ENCODE measurements around the gene CEACAM16.

CEACAM16 gene

DNA sequence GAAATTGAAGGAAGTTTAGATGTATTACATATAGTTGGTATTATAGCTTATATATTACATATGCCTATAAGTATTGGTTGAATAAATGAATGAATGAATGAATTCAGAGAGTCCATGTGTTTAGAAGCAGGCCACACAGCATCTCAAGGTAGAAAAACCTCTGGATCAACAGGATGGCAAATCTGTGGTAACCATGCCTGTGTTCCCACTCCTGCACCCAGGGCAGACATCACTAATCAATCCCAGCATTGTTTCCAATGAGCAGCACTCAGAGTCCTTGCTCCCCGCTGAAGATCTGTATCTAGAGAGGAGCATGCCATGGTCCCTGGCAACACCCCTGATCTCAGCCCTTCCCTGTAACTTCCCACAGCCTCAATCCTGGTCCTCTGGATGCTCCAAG lies 26.7 kb upstream of the CEACAM16 start:
- no peak for DNase-seq (ENCODE audit: low read depth)
- TF ChIP-seq MYC (IDR thresholded peaks at IDR 0.05; ENCODE audit: low read depth, low read length), result no peak
- TF ChIP-seq, protein P1, sequence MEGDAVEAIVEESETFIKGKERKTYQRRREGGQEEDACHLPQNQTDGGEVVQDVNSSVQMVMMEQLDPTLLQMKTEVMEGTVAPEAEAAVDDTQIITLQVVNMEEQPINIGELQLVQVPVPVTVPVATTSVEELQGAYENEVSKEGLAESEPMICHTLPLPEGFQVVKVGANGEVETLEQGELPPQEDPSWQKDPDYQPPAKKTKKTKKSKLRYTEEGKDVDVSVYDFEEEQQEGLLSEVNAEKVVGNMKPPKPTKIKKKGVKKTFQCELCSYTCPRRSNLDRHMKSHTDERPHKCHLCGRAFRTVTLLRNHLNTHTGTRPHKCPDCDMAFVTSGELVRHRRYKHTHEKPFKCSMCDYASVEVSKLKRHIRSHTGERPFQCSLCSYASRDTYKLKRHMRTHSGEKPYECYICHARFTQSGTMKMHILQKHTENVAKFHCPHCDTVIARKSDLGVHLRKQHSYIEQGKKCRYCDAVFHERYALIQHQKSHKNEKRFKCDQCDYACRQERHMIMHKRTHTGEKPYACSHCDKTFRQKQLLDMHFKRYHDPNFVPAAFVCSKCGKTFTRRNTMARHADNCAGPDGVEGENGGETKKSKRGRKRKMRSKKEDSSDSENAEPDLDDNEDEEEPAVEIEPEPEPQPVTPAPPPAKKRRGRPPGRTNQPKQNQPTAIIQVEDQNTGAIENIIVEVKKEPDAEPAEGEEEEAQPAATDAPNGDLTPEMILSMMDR (IDR thresholded peaks at IDR 0.05; ENCODE audit: low read depth, low read length), result no peak
- TF ChIP-seq POLR2A (IDR thresholded peaks at IDR 0.05; ENCODE audit: extremely low read depth, insufficient read length), result no peak
- TF ChIP-seq, protein P2, sequence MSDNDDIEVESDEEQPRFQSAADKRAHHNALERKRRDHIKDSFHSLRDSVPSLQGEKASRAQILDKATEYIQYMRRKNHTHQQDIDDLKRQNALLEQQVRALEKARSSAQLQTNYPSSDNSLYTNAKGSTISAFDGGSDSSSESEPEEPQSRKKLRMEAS (IDR thresholded peaks at IDR 0.05; ENCODE audit: low read depth, low read length), result no peak
- H3K4me3 ChIP-seq (ENCODE audit: low read depth, low read length), result no peak overlapping the region

DNA sequence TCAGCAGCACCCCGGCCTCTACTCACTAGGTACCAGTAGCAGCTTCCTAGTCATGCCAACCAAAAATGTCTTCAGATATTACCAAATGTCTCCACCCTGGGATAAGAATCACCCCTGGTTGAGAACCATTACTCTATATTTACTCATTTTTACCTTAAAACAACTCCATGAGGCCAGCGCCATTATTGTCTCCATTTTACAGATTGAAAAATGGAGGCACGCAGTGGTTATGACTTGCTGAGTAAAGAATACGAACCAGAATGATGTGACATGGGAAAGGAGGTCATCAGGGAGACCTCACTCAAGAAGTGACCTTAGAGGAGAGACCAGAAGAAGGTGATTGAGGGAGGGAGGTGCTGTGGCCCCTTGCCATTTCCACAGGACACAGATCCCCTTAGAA lies 25.4 kb upstream of the CEACAM16 start:
- TF ChIP-seq, protein P2 (IDR thresholded peaks at IDR 0.05; ENCODE audit: low read depth, low read length), result no peak
- TF ChIP-seq, protein P1 (IDR thresholded peaks at IDR 0.05; ENCODE audit: low read depth, low read length), result no peak
- no peak for TF ChIP-seq MYC (IDR thresholded peaks at IDR 0.05; ENCODE audit: low read depth, low read length)
- TF ChIP-seq POLR2A (IDR thresholded peaks at IDR 0.05; ENCODE audit: extremely low read depth, insufficient read length), result no peak
- H3K4me3 ChIP-seq (ENCODE audit: low read depth, low read length), result no peak overlapping the region

DNA sequence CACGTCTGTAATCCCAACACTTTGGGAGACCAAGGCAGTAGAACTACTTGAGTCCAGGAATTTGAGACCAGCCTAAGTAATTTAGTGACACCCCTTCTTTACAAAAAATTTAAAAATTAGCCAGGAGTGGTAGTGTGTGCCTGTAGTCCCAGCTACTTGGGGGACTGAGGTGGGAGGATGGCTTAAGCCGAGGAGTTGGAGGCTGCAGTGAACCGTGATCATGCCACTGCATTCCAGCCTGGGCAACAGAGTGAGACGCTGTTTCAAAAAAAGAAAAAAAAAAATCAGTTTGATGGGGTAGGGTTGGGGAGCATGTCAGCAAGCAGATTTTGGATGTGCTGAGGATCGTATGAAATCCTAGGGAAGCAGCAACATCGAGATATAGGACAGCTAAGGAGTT lies 23.4 kb upstream of the CEACAM16 start:
- TF ChIP-seq, protein P2 (IDR thresholded peaks at IDR 0.05; ENCODE audit: low read depth, low read length), result no peak
- no peak for TF ChIP-seq POLR2A (IDR thresholded peaks at IDR 0.05; ENCODE audit: extremely low read depth, insufficient read length)
- TF ChIP-seq, protein P1 (IDR thresholded peaks at IDR 0.05; ENCODE audit: low read depth, low read length), result no peak
- no peak for TF ChIP-seq MYC (IDR thresholded peaks at IDR 0.05; ENCODE audit: low read depth, low read length)
- DNase-seq (ENCODE audit: low read depth), result no peak
- no peak overlapping the region for H3K4me3 ChIP-seq (ENCODE audit: low read depth, low read length)

More for the DNA sequence above, 25.4 kb upstream of the CEACAM16 start:
- DNase-seq (ENCODE audit: low read depth), result no peak

DNA sequence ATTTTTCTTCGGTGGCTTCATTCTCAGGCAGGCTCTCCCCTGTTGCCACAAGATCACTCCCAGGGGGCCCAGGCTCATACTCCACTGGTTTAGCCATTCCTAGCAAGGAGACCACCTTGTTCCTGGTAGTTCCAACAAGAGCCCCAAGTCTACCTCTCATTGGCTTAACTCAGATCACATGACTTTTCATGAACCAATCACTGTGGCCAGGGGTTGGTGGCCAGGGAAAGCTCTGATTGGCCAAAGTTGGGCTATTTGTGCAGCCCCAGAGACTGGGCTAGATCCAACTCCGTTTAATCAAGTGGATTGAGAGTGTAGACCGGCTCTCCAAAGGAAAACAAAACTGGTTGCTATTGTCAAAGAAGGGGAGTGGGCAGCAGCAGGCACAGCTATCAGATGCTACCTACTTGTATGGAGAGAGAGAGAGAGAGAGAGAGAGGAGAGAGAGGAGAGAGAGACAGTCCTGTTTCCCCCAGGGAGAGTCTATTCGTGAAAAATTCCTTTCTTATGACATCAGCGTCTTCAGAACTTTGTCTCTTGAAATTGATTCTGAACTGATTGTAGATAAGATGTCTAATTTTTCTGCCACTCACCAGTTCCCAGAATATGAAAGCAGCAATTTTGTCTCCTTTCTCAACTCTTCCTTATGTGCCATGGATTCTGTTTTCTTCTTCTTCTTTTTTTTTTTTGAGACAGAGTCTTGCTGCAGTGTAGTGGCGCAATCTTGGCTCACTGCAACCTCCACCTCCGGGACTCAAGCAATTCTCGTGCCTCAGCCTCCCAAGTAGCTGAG lies 21.7 kb upstream of the CEACAM16 start:
- peak; percentile 66 for DNase-seq (ENCODE audit: low read depth)
- TF ChIP-seq, protein P1 (IDR thresholded peaks at IDR 0.05; ENCODE audit: low read depth, low read length), result no peak
- no peak for TF ChIP-seq POLR2A (IDR thresholded peaks at IDR 0.05; ENCODE audit: extremely low read depth, insufficient read length)
- TF ChIP-seq MYC (IDR thresholded peaks at IDR 0.05; ENCODE audit: low read depth, low read length), result no peak
- TF ChIP-seq, protein P2 (IDR thresholded peaks at IDR 0.05; ENCODE audit: low read depth, low read length), result no peak
- H3K4me3 ChIP-seq (ENCODE audit: low read depth, low read length), result no peak overlapping the region

DNA sequence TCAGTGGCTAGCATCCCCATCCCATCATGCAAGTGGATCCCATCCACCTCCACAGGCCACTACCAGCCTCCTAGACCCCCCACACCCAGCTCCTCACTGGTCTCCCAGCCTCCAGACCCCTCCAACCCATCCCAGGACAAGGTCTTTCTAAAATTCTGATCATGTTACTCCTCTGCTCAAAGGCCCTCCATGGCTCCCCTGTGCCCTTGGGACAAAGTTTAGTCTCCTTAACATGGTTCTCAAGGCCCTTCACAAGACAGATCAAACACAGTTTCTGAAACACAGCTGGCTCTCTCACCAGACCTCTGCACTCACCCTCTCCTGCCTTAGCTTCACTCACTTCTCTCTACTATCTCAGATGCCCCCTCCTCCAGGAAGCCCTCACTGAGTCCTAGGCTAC lies 18.4 kb upstream of the CEACAM16 start:
- no peak for TF ChIP-seq MYC (IDR thresholded peaks at IDR 0.05; ENCODE audit: low read depth, low read length)
- no peak overlapping the region for H3K4me3 ChIP-seq (ENCODE audit: low read depth, low read length)
- DNase-seq (ENCODE audit: low read depth), result no peak

DNA sequence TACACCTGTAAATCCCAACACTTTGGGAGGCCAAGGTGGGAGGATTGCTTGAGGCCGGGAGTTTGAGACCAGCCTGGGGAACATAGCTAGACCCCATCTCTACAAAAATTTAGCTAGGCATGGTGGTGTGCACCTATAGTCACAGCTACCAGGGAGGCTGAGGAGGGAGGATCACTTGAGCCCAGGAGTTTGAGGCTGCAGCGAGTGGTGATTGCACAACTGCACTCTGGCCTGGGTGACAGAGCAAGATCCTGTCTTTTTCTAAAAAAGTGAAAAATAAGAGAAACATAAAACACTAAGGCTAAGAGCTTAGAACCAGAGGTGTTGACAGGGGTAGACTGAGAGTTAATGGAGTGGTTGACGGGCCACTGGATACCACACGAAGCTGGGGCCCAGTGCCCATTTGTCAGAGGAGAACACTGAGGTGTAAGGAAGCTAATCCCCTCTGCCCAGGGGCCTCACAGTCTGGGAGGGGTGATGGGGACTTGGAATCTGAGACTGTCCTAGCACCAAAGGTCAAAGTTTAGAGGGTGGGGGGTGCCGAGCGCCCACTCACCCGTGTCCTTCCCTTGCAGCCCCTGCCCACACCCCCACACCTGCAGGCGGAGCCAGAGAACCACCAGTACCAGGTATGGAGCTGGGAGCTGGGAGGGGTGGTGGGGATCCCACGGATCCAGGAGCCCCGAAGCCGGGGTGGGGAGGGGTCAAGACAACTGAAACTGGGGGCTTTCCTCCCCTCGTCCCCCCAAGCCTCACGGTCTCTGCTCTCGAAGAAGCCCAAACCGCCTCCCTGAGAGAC lies 16.8 kb upstream of the CEACAM16 start:
- no peak for TF ChIP-seq POLR2A (IDR thresholded peaks at IDR 0.05; ENCODE audit: extremely low read depth, insufficient read length)
- H3K4me3 ChIP-seq (ENCODE audit: low read depth, low read length), result no peak overlapping the region
- no peak for DNase-seq (ENCODE audit: low read depth)

Measured in NB4 (cell line).